AG04450 (cell line): Measurements from ENCODE around the gene UGDH. TPM values are rescaled to one million over a fixed set of nuclear protein-coding genes. Genes with fewer than 3 reads are reported as not detected.
"Not testable (repeated sequence)": the region's sequence is repeated elsewhere in the genome, so short reads cannot be mapped to it uniquely, and the experiment has no call there.

ENCODE experiments used
- CTCF ChIA-PET: fragments of 300-600, 350-600 bp; formaldehyde crosslinking; extraction: SDS; loops from one replicate; lab custom pipeline; 2022; ENCODE audit warnings: antibody characterized with exemption, inconsistent platforms; lab: Charles Lee
- POLR2A ChIA-PET: fragments of 350-600 bp; formaldehyde crosslinking; extraction: SDS; loops from one replicate; lab custom pipeline; 2021; ENCODE audit warnings: antibody characterized with exemption, inconsistent platforms; lab: Yijun Ruan, JAX
- DNase-seq: peaks from one replicate; pipeline ENCODE4 v3.0.0-alpha.2; 2011; ENCODE audit warnings: low read depth, low spot score
- H3K27ac ChIP-seq: one replicate; pipeline ENCODE4 v1.5.1; 2012; ENCODE audit warnings: low read depth, low read length, control low read depth
- H3K27me3 ChIP-seq: one replicate; pipeline ENCODE4 v1.6.0; 2012; ENCODE audit warnings: low read length; ENCODE audit not compliant: control insufficient read depth, insufficient read depth
- H3K4me3 ChIP-seq: 2 replicates; pipeline ENCODE4 v1.5.1; 2011; ENCODE audit warnings: mild to moderate bottlenecking, low read depth, low read length, control low read depth
- H3K9me3 ChIP-seq: 2 replicates; pipeline ENCODE4 v1.5.1; 2012; ENCODE audit warnings: low read length; ENCODE audit not compliant: control insufficient read depth, insufficient read depth
- polyA plus RNA-seq: library from polyadenylated mRNA; depleted of rRNA; stranded (reverse); fragments of >200 nt; gene quantifications from 2 replicates; pipeline ENCODE4 v1.2.3, GENCODE V29; 2011
- TF ChIP-seq, protein P1 (sequence below): IDR thresholded peaks from 2 replicates; pipeline ENCODE4 v1.5.1; 2011; ENCODE audit warnings: low read depth, low read length, control low read depth, inconsistent platforms

Gene UGDH
- polyA plus RNA-seq, 1 experiment: 117 TPM

DNA sequence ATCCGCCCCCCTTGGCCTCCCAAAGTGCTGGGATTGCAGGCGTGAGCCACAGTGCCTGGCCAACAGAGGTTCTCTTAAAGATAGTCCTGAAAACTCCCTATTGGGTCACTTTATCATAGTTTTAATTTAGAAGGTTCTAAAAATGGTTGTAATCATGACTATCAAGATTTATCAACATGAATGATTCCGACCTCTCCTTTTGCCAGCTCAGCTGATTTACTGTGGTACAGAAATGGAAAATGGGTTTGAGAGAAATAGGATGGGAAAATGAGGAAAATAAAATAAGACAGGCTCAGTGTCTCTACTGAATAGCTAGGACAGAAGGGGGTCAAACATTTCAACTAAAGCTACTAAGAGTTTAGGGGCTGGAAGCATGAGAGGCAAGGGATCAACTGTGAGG is 28.2 kb upstream of the UGDH start:
- no peaks in the 10 kb centered on the region; the same call in 1 of the 2 replicates for H3K9me3 ChIP-seq
- ChIA-PET POLR2A (interaction anchor here (1.5 kb wide), 1 partner anchor 28 kb away, joined by 7 read pairs; the partner anchor contains the start of gene UGDH), CTCF (no interaction called here)
- no peak overlapping the region for H3K4me3 ChIP-seq
- DNase-seq: no peak
- TF ChIP-seq, protein P1, sequence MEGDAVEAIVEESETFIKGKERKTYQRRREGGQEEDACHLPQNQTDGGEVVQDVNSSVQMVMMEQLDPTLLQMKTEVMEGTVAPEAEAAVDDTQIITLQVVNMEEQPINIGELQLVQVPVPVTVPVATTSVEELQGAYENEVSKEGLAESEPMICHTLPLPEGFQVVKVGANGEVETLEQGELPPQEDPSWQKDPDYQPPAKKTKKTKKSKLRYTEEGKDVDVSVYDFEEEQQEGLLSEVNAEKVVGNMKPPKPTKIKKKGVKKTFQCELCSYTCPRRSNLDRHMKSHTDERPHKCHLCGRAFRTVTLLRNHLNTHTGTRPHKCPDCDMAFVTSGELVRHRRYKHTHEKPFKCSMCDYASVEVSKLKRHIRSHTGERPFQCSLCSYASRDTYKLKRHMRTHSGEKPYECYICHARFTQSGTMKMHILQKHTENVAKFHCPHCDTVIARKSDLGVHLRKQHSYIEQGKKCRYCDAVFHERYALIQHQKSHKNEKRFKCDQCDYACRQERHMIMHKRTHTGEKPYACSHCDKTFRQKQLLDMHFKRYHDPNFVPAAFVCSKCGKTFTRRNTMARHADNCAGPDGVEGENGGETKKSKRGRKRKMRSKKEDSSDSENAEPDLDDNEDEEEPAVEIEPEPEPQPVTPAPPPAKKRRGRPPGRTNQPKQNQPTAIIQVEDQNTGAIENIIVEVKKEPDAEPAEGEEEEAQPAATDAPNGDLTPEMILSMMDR: no peak
- H3K27me3 ChIP-seq: no peaks in the 10 kb centered on the region
- H3K27ac ChIP-seq: no peak overlapping the region

DNA sequence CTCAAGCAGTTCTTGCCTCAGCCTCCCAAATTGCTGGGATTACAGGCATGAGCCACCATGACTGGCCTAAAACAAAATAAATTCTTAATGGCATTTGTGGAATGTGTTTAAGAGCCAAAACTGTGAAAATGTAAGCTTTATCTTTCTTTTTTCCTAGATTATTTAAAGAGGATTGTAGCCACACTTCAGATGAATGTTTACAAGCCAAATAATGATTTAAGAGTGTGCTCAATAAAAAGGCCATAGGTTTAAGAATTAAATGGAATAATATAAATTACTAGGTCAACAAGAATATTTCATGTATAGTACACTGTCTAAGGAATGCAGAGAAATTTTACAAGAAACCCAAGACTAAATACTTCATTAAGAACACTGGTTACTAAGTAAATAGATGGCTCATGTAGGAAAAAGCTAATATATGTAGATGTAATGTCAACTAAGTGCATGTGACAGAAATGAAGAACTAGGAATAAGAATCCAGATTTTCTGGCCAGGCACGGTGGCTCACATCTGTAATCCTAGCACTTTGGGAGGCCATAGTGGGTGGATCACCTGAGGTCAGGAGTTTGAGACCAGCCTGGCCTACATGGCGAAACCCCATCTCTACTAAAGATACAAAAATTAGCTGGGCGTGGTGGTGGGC is 21.3 kb upstream of the UGDH start:
- Histone ChIP-seq H3K27ac (no peak overlapping the region), H3K27me3 (no peaks in the 10 kb centered on the region), H3K9me3 (peaks cover 6% of the 10 kb centered on the region), H3K4me3 (no peak overlapping the region)
- POLR2A ChIA-PET: interaction anchor here (1.8 kb wide), 2 partner anchors 10 to 21 kb away, joined by 12 to 20 read pairs; partner anchors contain the start of gene UGDH
- TF ChIP-seq, protein P1: no peak
- DNase-seq: no peak
- CTCF ChIA-PET: no interaction called here

DNA sequence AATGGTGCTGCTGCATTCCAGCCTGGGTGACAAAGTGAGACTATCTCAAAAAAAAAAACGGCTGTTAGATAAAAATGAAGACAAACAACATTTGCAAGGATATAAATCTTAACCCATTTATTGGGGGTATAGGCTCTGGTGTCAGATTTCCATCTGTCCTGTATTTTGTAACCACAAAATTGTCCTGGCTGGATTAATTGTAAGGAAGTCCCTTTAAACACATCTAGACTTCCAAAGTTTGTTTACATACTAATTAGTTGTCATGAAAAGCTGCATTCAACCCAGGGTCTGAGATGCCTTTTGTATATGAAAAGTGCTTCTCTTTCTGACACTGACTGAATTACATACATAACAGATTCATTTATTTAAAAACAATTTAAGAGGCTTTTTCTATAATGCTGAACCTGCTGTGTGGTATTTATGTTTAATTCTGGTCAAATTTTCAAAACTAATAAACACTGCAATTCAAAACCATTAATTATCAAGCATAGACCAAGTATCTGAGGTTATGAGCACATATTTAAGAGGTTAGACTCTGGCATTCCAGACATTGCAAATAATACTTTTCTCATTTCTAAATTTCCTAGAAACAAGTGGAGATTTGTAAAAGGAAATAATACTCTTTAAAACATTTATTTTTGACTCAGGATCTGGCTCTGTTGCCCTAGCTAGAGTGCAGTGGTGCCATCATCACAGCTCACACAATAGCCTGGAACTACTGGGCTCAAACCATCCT is 17.5 kb upstream of the UGDH start:
- DNase-seq: no peak
- TF ChIP-seq, protein P1: no peak

DNA sequence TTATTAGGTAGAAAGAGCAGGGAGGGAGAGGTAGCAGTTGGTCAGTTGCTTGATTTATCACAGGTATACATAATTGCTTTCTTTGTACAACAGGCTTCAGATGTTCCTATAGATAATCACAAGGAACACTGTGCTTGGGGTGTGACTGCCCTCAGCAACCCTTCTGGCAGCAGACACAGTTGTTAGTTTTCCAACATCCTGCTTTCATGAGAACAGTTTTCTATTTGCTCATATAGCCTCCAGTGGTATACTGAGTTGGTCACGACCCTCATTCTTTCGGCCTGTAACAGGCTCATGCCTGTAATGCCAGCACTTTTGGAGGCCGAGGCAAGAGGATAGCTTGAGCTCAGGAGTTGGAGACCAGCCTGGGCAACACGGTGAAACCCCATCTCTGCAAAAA is 16.8 kb upstream of the UGDH start:
- POLR2A ChIA-PET: interaction anchor here (0.8 to 1.4 kb wide), 3 partner anchors 17 to 69 kb away, joined by 4 to 9 read pairs (median 4); partner anchors contain the start of gene UGDH
- H3K4me3 ChIP-seq, H3K27ac ChIP-seq, H3K27me3 ChIP-seq, CTCF ChIA-PET, H3K9me3 ChIP-seq, DNase-seq: not testable (repeated sequence)

More for the DNA sequence above, 17.5 kb upstream of the UGDH start:
- Histone ChIP-seq H3K27me3 (no peaks in the 10 kb centered on the region), H3K27ac (peak overlapping the region; percentile 71), H3K9me3 (peaks cover 6% of the 10 kb centered on the region), H3K4me3 (no peak overlapping the region)
- CTCF ChIA-PET: no interaction called here
- POLR2A ChIA-PET: interaction anchor here (0.6 to 1.4 kb wide), 5 partner anchors 17 to 94 kb away, joined by 4 to 9 read pairs (median 4); partner anchors contain the start of genes SMIM14 and UGDH

DNA sequence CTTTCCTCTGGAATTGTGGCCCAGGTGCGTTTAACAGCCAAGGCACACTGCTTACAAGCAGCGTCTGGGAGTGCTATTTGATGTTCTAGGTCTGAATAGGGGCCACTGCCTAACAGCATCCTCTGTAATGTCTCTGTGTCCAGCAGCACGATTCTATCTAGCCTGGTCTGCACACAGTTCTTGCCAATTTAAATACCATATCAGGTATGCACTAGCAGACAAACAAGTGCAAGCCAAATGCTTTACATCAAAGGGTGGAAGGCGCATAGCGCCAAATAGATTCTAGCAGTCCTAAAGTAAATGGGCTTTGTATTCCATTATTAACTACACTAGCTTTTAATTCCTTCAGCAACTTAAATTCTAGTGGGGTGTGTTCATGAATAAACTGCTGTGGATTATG is 15.8 kb upstream of the UGDH start:
- POLR2A ChIA-PET: interaction anchor here (1.1 to 1.8 kb wide), 2 partner anchors 16 kb away, joined by 4 to 20 read pairs; partner anchors contain the start of gene UGDH
- CTCF ChIA-PET: interaction anchor here (1.6 kb wide), 1 partner anchor 435 kb away, joined by 4 read pairs; no protein-coding TSS in a partner anchor
- peaks cover 6% of the 10 kb centered on the region for H3K9me3 ChIP-seq
- DNase-seq: no peak
- no peak overlapping the region for H3K4me3 ChIP-seq
- H3K27ac ChIP-seq: no peak overlapping the region
- no peaks in the 10 kb centered on the region for H3K27me3 ChIP-seq
- TF ChIP-seq, protein P1: no peak
